HuH-7 (cell line): ENCODE results near the gene MAGI1.
"Not testable (repeated sequence)": the region's sequence is repeated elsewhere in the genome, so short reads cannot be mapped to it uniquely, and the experiment has no call there.

ENCODE experiments used
- DNase-seq: peaks from one replicate; pipeline ENCODE4 v3.0.0; 2011; ENCODE audit warnings: low spot score

The MAGI1 gene

DNA sequence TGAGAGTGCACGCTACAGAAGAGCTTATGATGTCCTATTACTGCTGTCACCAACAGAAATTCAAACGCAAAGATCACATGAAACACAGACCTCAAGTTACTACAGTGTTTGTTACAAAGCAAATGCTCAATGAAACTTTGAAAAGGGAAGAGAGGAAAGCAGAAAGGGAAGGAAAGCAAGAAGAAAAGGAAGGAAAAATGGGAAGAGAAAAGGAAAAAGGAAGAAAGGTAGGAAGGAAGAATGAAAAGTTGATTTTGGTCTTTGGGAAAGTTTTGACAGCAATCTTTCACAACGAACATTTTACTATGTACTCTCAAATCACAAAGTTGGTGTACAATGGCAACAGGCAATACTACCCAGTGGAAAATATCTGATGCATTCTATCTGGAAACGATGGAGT is 514.8 kb downstream of the MAGI1 start:
- no peak for DNase-seq

DNA sequence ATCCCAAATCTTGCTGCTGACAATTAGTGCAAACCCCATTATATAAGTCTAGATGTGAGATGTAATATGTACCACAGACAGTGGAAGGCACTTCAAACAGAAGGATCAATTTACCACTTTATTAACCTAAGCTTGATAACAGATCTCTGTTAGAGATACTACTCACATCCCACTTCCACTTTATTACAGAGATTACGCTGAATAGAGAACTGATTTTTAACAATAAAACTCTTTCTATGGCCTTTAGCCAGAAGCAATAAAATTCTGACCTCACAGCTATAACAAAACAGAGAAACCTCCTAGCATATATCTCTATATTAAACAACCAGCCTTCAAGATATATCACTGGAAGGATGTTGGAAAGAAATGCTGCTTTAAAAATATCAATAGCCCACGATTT is 517.7 kb downstream of the MAGI1 start:
- no peak for DNase-seq

DNA sequence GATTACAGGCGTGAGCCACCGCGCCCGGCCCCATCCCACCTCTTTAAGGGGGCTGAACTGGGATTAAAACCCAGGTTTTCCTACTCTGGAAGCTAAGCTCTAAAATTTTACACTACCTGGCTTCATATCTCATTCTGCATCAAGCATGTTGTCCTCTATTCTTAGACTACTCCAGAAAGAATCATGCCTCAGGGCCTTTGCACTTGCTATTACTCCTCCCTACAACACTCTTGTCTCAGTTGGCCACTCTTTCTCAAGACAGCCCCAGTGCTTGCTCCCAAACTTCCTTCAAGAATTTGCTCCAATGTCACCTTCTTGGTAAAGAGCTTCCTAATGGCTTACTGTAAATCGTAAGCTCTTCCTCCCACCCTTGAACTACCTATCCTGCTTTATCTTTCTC is 521.7 kb downstream of the MAGI1 start:
- DNase-seq: no peak

DNA sequence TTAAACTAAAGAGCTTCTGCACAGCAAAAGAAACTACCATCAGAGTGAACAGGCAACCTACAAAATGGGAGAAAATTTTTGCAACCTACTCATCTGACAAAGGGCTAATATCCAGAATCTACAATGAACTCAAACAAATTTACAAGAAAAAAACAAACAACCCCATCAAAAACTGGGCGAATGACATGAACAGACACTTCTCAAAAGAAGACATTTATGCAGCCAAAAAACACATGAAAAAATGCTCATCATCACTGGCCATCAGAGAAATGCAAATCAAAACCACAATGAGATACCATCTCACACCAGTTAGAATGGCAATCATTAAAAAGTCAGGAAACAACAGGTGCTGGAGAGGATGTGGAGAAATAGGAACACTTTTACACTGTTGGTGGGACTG is 524.4 kb downstream of the MAGI1 start:
- not testable (repeated sequence) for DNase-seq

DNA sequence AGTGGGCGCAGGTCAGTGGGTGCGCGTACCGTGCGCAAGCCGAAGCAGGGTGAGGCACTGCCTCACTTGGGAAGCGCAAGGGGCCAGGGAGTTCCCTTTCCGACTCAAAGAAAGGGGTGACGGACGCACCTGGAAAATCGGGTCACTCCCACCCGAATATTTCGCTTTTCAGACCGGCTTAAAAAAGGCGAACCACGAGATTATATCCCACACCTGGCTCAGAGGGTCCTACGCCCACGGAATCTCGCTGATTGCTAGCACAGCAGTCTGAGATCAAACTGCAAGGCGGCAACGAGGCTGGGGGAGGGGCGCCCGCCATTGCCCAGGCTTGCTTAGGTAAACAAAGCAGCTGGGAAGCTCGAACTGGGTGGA is 529.3 kb downstream of the MAGI1 start:
- not testable (repeated sequence) for DNase-seq

DNA sequence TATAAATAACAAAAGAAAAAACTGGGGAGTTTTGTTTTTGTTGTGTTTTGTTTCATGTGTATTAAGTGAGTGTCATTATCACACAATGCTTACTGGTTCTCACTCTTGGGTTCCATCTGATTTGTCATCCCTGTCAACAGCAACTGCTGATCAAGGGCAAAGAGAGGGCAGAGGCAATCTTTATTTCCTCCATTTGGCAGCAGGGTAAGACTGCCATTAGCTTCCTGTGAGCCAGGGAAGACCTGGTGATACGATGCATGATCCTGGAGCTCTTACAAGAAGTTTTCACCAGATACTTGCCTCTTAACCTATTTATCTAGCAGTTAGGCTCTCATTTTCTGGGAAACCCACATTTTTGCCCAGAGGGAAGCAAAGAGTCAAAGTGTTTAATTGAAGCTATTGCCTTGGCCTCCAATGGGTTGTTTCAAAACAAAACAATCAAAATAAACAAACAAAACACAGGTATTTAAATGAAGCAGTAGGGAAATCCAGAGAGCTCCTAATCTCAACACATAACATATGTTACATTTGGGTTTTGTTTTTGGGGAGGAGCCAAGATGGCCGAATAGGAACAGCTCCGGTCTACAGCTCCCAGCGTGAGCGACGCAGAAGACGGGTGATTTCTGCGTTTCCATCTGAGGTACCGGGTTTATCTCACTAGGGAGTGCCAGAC is 529.8 kb downstream of the MAGI1 start:
- no peak for DNase-seq

DNA sequence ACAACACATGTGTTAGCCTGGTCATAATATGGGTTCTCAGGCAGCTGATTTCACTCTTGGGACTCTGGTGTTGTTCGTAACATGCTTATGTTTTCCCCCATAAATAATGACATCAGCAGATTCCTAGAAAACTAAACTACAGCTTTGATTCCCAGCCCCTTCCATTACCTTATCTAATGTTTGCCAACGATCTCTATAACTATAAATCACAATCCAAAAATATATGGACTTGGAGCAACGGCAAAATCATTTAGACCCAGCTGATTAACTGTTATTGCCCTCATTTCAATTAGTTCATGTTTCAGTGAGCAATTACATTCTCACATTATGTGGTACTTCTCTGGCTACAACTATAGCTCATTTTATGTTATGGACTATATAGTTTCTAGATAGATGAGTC is 531.3 kb downstream of the MAGI1 start:
- DNase-seq: no peak

DNA sequence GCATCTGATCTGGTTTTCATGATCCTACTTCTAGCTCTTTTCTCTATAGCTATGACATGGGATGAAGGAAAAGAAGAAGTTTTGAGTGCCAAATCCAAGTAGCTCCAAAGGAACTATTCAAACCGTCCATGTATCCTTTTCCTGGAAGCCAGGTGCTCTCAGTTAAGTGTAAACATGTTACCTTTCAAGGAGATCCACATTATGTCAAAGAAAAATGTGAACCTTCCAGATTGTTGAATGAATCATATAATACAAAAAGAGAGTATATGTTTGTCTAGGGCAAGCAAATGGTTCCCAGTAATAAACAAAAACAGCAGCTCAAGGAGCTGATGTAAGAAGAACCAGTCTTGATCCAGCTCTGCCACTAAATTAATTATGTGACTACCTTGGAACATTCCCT is 534.9 kb downstream of the MAGI1 start:
- no peak for DNase-seq

DNA sequence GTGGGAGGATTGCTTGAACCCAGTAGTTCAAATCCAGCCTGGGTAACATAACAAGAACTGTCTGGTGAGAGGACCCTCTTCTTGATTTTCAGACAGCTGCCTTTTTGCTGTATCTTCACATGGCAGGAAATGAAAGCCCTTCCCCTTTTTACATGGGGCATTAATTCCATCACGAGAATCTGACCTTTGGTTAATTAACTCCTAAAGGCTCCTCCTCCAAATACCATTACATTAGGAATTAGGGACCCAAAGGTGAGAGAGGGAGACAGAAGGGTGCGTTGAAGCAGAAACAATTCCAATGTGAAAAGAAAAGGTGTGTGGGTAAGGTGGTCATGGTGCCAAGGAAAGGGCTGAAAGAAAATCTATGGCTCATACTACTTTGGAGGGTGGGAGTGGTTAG is 536.2 kb downstream of the MAGI1 start:
- no peak for DNase-seq

DNA sequence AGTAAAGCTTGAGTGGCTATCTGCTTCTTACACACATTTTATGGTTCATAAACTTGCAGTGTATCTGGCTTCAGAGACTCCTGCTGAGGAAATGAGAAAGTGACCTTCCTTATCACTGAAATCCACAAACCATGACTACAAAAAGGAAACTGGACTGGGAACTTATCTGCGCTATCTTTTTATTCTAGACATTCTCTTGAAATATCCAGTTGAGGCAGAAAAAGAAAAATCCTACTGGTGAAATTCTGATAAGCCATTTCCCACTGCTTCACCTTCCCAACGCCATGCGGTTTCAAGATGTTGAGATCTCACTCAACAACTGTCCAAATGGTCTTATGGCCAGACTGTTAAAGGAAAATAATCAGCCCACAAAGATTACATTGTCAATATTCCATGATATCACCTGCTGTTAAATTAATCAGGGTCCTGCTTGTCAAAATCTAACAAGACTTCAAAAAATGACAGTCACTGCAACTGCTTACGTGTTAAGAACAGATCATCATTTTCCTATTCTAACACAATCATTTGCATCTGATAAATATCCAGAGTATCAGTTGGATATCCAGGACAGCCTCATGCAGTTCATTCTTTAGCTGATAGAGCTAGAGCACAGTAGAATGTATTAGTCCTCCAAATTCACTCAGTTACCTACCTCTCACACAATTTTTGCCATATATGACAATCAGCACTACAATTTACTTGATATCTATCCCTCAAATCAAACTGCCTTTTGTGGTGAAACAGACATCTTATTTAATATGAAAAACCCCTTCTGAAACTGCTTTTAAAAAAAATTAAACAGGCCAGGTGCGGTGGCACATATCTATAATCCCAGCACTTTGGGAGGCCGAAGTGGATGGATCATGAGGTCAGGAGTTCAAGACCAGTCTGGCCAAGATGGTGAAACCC is 538.1 kb downstream of the MAGI1 start:
- DNase-seq: no peak

DNA sequence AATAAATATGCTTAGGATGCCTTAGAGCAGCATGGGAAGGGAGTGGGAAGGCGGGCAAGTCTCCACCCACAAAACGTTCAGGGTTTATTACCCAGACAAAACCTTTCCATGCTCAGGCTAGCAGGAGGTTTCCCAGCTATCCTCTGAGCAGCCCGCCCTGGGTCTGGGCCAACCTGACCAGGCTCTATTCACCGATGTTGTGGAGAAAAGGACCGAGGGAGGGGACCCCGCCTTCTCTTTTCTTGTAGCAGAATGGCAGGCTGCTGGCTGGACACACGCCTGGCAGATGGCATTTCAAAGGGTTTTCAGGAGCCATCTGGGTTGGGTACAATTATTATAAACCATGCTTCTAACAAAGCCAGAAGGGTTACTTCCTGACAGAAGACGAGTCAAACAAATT is 540.9 kb downstream of the MAGI1 start:
- no peak for DNase-seq

DNA sequence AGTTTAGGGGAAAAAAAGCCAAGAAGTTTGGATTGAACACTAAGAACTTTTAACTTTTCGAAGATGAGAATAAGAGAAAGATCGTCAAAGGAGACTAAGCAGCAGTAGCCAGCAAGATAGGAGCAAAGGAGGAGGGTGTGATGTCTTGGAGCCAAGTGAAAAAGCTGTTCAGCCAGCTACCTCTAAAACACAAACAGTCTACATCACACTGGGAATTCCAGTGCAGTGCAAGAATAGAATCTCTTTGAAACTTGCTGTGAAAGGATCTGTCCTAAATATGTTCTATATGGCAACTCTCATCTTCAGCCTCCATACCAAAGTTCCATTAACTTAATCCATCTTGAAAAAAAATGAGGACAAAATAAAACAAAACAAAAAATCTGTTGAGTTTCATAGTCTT is 541.5 kb downstream of the MAGI1 start:
- no peak for DNase-seq

DNA sequence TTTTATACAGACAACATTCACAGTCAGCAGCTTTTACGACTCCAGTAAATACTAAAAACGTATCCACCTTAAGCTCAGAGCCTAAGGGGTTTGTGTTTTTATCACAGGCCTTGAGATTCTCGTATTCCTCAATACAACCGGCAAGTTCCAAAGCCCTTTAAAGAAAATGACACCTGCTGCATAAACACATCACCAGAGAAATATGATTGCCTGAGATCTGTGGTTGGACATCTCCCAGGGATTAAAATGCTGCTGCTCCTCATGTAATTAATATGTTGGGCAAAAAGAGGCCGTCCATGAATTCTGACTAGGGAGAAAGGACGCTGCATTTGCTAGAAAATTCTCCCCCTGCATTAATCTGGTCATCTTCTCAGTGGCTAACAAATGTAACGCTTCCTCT is 544.8 kb downstream of the MAGI1 start:
- DNase-seq: no peak

DNA sequence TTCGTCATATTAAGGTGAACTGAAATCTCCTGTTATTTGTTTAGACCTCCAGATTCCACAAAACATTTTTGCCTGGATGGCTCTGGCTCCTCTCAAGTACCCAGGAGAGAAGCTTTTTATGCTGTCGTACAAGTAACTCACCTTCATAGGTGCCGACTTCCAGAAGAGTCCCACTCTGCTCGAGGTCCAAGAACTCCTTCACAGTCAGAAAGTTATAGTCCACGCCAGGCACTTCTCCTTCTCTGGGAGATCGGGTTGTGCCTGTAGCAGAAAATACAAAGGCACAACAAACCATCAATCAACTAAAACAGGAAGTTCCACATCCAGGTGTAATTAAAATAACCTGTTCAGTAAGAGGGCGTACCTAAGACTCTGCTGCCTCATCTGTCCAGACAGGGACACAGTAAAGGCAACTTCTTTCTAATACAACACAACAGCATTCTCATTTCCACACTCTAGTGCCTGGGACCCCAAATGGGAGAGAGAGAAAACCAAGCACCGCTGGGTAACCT is 545.3 kb downstream of the MAGI1 start:
- DNase-seq: no peak

DNA sequence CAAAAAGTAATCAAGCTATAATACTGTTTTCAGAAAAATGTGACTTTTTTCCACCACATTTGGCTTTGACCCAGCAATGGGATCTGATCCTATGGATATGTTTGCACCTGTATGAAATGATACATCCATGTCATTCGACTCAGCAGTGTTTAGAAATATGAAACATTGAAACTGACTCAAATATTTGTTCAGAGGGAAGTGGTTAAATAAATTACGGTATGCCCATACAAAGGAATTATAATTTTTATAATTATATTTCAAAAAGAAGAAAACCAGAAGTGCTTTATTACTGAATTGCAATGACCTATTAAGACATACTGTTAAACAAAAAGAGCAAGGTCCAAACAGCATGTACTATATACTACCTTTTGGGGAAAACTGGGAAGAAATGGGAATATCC is 546.5 kb downstream of the MAGI1 start:
- DNase-seq: no peak

DNA sequence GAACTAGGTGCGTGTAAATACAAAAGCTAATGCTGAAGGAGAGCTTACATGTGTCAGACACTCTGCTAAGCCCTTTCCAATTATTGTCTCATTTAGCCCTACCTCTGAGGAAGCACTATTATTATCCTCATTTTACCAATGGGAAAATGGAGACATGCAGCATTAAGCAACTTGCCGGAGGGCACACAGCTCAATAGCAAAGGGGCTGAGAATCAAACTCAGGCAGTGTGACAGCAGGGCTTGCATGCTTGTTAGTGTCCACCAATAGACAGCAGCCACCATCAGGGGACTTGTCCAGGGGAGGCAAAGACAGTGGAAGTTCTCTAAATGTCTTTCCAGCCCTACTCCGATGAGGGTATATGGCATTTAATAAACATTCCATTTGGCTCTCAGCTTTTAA is 548.6 kb downstream of the MAGI1 start:
- DNase-seq: no peak

DNA sequence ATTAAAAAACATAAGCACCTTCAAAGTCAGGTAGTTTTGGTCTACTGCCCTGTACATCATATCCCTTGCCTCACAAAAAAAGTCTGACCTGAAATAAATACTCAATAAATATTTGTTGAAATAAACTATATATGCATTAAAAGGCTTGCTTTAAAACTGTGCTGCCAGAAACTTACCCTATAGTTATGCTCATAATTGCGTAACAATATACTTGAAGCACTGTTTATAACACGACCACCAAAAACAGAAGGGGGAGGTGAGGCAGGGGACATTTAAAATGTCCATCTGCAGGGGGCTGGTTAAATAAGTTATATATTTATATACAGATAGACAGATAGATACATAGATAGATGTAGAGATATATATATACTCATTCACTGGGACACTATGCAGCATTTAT is 549.5 kb downstream of the MAGI1 start:
- no peak for DNase-seq

DNA sequence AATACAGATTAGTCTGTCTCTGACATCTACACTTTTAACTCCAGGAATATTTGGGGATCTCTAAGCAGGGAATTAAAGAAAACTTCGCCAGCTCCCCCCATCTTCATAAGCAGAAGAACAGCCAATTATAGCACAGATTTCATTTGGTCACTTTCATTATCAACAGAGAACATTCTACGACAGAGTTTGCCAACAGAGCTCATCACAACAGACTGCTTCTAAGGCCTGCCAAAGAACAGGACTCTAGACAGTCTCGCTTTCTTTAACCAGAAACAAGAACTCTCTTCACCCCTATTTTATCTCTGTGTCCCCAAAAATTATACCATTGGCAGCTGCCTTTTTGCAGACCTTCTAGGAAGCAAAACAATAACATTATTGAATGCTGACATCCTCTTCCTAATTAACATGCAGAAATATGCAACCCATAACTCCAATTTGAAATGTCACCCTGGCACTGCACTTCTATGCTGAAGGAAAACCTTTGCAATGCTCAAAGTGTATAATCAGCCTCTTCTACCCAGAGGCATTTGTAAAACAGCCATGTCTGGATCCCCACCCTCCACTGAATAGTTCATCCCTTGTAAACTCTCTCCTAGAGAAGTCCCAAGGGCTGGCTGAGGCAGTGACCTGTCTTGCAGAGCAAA is 552.8 kb downstream of the MAGI1 start:
- DNase-seq: no peak

DNA sequence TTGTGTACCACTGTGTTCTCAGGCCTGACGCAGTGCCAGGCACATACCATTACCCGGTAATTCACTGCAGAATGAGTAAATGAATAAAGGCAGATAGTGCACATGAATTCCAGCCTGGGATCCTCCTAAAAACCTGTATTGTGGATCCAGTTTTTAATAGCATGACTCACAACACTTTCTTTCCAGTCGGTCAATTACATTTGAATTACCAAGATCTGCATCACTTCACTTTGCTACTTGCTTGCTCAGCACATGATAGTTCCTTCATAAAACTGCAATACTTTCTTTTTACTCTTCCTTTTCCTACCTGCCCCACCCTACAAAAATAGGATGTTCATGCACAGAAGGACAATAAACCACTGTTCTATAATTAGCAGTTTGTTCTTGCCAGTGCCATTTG is 553.8 kb downstream of the MAGI1 start:
- DNase-seq: no peak

DNA sequence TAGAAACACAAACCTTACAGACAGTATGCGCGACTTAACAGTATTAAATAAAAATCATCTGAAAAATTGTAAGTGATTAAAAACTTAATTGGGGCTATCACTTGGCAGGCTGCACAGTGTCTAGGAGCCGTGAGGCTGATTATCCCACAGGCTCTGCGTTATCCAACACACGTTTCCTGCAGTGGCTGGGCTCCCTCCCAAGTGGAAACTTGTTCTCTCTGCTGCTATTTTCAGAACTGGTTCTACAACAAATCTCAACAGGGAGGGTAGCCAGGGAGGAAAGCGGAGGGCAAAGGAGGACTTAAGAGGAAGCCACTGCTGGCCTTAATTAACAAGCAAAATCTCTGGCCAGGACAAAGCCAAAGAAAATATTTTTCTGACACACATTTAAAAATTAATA is 555.2 kb downstream of the MAGI1 start:
- no peak for DNase-seq

DNA sequence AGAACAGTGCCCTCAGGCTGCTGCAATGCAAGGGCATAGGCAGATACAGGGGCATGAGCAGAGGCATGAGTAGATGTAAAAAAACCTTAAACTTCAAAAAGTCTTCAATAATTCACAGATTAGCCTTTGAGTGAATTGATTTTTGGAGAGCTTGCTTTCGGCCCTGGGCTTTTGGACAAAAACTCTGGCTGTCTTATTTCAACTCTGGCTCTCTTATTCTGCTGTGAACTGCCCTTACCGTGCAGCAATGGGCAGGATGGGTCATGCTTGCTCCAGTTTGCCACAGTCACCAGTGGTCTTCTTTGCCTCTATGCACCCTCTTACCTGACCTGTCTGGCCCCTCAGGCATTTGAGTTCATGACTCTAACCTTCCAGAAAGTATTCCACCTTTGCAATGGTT is 555.7 kb downstream of the MAGI1 start:
- DNase-seq: no peak

DNA sequence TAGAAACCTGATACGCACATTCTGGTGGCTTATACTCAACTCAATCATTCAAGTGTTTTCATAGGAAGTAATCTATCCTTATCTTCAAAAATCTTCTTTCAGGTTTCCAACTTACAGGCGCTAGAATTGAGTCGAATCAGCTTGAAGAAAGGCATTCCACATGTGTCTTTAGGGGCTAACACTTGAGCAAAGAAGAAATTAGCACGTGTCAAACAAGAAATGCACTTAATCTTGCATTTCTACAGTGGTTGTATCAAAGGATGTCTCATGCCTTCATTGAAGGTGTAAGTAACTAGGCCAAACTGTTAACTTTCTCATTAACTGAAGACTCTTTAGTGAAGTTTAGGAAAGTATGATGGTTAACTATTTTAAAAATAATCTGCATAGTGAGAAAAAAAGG is 557.6 kb downstream of the MAGI1 start:
- DNase-seq: no peak

DNA sequence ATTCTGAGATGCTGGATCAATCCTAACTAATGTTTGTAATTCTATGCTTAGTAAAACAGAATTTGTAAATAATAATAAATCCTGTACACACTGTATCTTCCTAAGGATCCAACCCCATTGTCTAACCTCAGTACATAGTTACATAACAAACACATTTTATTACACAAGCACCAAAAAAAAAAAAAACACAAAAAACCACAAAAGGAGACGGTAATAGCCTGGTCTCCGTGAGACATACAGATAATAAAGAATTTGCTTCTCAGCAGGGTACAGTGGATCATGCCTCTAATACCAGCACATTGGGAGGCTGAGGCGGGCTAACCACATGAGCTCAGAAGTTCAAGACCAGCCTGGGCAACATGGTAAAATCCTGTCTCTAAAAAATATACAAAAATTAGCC is 558.7 kb downstream of the MAGI1 start:
- DNase-seq: no peak
